GM18870 (cell line): ENCODE measurements around the gene DUSP15.

Experiments used
- ATAC-seq: cut with Tn5 transposase; IDR thresholded peaks from one replicate; pipeline ENCODE4 v1.9.1; 2021; ENCODE audit warnings: moderate library complexity; ENCODE audit not compliant: unreplicated experiment

Gene DUSP15

DNA sequence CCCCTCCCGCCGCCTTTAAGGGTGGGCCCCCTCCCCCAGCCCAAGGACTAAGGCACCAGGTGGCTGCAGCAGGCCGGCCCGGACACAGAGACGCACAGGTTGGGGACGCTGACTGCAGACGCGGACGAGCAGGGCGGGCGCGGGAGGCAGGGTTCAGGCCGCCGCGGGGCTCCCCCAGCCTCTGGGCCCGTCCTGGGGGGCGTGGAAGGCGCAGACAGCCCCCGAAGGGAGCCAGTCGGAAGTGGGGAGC lies 9.3 kb downstream of the DUSP15 start:
- no peak for ATAC-seq

GRCh38 chr20:31860390-31861134 lies 9.8 kb downstream of the DUSP15 start:
- no peak for ATAC-seq

- no peak for ATAC-seq
Observed at GRCh38 chr20:31859998-31860380, 10.3 kb downstream of the DUSP15 start.

DNA sequence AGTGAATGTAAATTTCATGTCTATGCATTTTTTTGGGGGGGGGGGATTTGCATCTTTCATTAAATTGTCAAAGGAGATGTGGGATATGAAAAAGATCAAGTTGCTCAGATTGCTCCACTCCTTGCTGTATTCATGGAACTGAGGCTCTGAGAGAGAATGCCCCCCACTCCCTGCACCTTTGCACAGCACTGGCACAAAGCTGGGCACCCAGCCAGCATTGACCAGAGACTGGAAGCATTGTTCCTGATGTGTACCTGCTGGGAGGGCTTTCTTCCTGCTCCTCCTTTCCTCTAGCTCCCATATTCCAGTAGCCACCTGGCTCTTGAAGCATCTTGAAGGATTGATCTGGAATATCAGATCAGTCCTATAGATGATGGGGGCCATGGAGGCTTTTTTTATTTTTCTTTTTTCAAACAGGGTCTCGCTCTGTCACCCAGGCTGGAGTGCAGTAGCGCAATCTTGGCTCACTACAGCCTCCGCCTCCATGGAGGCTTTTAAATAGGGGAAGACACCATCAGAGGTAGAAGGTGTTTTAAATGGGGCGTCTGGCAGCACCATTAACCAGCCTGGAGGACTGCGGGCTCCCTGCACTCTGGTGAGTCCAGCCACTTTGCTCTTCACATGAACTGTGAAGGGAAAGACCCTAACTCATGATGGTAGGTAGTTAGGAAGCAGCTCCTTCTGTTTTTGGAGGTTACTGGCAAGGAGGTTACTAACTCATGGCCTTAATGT lies 10.9 kb downstream of the DUSP15 start:
- no peak for ATAC-seq

DNA sequence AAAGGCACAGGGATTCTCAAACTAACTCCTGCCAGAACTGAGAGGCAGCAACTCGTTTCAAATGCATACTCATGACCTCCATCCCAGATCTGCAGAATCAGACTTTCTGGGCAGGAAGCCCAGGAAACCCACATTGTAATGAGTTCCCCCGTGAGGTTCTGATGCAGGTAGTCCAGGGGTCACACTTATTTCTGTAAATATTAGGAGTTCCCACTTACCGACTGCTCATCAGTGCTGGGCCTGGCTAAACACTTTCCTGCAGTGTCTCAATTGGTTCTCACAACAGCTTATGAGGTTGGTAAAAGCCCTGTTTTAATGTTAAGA lies 11.6 kb downstream of the DUSP15 start:
- ATAC-seq, result no peak

DNA sequence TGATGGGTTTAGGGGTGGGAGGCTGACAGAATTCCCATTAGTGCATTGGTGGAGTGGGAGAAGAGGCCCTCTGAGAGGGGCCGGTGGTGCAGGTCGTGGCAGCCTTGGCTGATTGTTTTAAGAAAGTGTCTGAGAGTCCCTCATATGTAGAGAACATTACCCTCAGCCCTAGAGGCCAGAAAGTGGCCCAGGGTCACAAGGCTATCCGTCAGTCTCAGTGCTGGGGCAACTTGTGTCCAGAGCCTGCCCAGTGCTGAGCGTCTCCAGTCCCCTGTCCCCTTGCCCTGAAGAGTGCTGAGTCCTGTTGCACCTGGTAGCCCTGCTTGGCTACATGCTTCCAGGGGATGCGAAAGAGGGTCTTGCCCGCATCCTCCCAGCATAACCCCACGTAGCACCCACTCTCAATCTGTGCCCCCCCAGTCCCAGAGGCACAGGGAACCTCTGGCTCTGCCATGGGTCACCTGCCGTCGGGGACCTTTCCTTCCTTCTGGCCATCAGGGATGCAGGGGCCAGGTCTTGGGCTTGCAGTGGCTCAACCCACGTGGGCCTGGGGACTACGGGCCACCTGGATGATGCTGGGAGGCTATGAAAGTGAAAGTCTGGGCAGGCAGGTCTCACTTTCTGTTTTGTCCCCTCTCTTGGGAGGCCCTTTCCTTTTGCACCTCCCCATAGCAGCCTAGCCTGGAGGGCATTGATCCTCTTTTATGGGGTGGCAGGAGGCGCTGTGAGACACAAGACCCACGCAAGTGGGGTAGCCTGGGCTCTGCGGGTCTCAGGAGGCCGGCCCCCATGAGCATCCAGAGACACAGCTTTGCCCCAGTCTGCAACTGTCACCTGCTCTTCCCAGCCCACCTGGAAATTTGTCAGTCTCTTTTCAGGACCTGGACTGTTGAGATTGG lies 12.2 kb downstream of the DUSP15 start:
- ATAC-seq, result peak; percentile 65

- ATAC-seq, result no peak
Observed at GRCh38 chr20:31856516-31856915, 13.8 kb downstream of the DUSP15 start.

- ATAC-seq, result no peak
Observed at GRCh38 chr20:31853481-31853880, 16.8 kb downstream of the DUSP15 start.

GRCh38 chr20:31851240-31851955 lies 18.9 kb downstream of the DUSP15 start:
- ATAC-seq, result no peak

- ATAC-seq, result no peak
Observed at GRCh38 chr20:31849306-31849930, 20.9 kb downstream of the DUSP15 start.

- no peak for ATAC-seq
Observed at GRCh38 chr20:31848088-31848999, 22.0 kb downstream of the DUSP15 start.

DNA sequence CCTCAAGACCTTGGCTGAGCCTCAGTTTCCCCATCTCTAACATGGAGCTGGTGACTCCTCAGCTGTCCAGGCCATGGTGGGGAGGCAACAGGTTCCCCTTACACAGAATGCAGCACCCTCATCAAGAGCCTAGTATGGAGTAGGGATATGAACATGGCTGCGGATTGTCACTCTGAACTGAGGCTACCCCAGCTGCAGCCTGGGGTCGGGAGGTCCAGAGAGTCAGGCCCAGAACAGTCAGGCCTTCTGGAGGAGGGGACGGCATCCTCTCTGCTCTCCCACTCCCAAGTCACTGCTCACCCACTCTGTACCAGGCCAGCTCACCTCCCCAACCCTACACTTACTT lies 23.6 kb downstream of the DUSP15 start:
- no peak for ATAC-seq

DNA sequence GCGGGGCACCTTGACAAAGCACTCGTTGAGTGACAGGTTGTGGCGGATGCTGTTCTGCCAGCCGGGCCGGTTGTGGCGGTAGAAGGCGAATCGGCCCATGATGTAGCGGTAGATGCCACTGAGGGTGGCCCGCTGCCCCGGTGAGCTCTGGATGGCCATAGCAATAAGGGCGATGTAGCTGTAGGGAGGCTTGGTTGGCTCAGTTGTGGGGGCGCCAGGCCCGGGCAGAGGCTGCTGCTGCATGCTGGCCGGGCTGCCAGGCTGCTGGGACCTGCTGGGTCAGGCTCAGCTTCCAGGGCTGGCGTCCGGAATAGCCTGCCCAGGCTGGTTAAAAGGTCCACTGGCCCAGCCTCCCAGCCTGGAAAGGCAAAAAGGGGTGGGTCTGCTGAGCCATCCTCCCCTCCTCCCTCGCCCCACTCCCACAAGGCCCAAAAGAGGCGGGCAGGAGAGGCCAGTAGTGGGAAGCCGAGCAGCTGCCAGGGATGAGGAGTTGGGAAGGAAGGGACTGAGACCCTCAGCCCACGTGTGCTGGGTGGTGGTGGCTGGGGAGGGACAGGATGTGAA lies 24.9 kb downstream of the DUSP15 start, which contains the start of gene FOXS1:
FOXS1 (minus strand) TSS at position 305 of the 564 bp plus-strand sequence; CDS start at position 243, 62 bp downstream.
- ATAC-seq, result no peak

- ATAC-seq, result no peak
Observed at GRCh38 chr20:31844737-31845299, 25.5 kb downstream of the DUSP15 start.

DNA sequence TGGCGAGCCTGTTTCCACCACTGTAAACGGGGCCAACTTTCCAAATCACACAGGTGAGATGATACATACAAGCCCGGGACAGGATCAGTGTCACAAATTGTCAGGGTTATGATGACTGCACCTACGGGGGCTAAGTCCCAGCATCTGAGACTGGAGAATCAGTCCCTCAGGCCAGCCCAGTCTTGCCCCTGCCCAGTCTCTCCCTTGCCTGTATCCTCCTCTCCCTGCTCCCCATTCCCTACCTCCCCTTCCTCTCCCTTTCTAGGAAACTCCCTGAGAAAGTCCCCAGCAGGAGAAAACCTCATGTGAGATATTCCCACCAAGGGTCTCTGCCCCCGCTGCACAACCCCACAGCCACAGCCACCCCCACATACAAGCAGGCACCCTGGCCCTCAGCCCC lies 26.4 kb downstream of the DUSP15 start:
- ATAC-seq, result no peak

GRCh38 chr20:31843288-31843687 lies 27.0 kb downstream of the DUSP15 start:
- no peak for ATAC-seq

DNA sequence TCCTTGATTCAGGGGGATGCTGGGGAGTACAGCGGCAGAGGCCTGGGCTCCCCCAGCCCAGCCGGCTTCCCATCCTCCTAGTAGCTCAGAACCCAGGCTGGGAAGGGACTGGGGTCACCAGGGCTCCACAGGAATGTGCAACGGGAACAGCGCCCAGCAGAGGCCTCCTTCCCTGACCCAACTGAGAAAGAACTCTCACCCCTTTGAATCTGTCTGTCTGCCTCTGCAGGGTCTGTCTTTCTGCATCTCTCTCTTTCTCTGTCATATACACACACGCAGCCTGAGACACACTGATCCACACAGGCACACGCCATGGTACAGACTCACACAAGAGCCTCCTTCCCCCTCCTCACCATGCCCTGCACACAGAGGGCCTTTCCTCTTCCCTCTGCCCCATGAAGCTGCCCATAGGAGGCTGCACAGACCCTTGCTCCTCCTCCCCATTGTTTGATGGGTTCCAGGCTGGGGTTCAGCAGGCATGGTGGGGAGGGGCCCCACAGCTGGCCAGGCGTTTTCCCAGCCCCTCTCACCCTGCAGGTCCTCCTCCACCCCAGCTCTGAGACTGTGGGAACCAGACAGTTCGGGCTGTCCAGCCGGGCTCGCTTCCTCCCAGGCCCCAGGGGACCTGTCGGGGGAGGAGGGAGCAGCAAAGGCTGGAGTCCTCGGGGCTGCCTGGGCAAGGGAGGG lies 27.7 kb downstream of the DUSP15 start:
- ATAC-seq, result no peak

- no peak for ATAC-seq
Observed at GRCh38 chr20:31841928-31842327, 28.4 kb downstream of the DUSP15 start.
